Activated naive CD4-positive, alpha-beta T cell treated with anti-CD3 and anti-CD28 coated beads, Interleukin-2, amount 50 U/mL, for 24 hours (primary cell): ENCODE measurements around the gene CSF3R.
"Not testable (repeated sequence)": the region's sequence is repeated elsewhere in the genome, so short reads cannot be mapped to it uniquely, and the experiment has no call there.

ENCODE experiments used
- H3K27ac Mint-ChIP-seq: one replicate; pipeline ENCODE4 v1.8.0; 2021; ENCODE audit warnings: mild to moderate bottlenecking, mixed read lengths
- H3K27me3 Mint-ChIP-seq: one replicate; pipeline ENCODE4 v1.8.0; 2021; ENCODE audit warnings: mixed read lengths
- H3K36me3 Mint-ChIP-seq: one replicate; pipeline ENCODE4 v1.8.0; 2021; ENCODE audit warnings: mixed read lengths
- H3K4me1 Mint-ChIP-seq: one replicate; pipeline ENCODE4 v1.8.0; 2021; ENCODE audit warnings: mixed read lengths
- H3K4me3 Mint-ChIP-seq: one replicate; pipeline ENCODE4 v1.8.0; 2021; ENCODE audit warnings: mild to moderate bottlenecking, mixed read lengths
- H3K9me3 Mint-ChIP-seq: one replicate; pipeline ENCODE4 v1.8.0; 2021; ENCODE audit warnings: mixed read lengths

The CSF3R gene

DNA sequence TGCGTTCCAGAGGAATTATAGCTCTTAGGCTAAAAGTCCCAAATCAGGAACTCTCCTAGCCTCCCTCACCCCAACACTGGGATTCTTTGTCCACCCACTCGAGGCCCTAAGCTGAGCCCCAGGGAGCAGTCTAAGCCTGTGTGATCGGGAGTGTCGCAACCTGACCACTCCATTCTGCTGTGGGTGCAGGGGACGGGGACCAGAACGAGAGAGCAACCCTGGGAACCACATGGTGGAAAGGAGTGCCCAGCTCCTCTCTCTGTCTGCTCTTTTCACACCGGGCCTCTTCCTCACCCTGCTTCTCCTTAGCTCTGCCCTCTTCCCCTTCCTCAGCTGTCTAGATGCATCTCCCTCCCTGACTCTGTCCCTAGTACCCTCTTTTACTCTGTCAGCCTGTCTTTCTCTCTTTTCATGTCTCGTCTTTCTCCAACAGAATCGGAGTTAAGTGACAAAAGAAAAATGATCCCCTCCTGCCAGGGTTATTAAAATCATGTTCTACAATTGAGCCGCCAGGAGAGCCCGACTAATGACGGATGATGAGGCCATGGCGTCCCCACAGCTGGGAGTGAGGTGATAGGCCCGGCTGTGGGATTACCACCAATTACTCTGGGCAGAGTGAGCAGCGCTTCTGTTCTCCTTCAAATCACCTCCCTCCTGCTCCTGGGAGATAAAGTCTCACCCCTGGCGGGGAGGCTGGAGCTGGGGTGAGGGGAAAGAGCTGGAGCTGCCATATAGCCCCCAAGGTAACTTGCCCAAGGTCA is 34.5 kb upstream of the CSF3R start:
- Mint-ChIP-seq H3K4me1 (no peaks in the 10 kb centered on the region), H3K27me3 (no peaks in the 10 kb centered on the region), H3K4me3 (no peak overlapping the region), H3K9me3 (no peaks in the 10 kb centered on the region), H3K27ac (no peak overlapping the region), H3K36me3 (no peaks in the 10 kb centered on the region)

GRCh38 chr1:36516372-36517010 is 33.8 kb upstream of the CSF3R start:
- Mint-ChIP-seq H3K4me1 (no peaks in the 10 kb centered on the region), H3K27me3 (no peaks in the 10 kb centered on the region), H3K9me3 (no peaks in the 10 kb centered on the region), H3K4me3 (no peak overlapping the region), H3K27ac (no peak overlapping the region), H3K36me3 (no peaks in the 10 kb centered on the region)

- no peak overlapping the region for H3K27ac Mint-ChIP-seq
- no peaks in the 10 kb centered on the region for H3K9me3 Mint-ChIP-seq
- no peaks in the 10 kb centered on the region for H3K4me1 Mint-ChIP-seq
- H3K36me3 Mint-ChIP-seq = no peaks in the 10 kb centered on the region
- H3K4me3 Mint-ChIP-seq = no peak overlapping the region
- H3K27me3 Mint-ChIP-seq = no peaks in the 10 kb centered on the region
Observed at GRCh38 chr1:36515315-36516138, 32.8 kb upstream of the CSF3R start.

- Mint-ChIP-seq H3K27ac (no peak overlapping the region), H3K27me3 (no peaks in the 10 kb centered on the region), H3K9me3 (no peaks in the 10 kb centered on the region), H3K4me1 (no peaks in the 10 kb centered on the region), H3K36me3 (no peaks in the 10 kb centered on the region), H3K4me3 (no peak overlapping the region)
Observed at GRCh38 chr1:36514501-36514900, 31.8 kb upstream of the CSF3R start.

GRCh38 chr1:36513676-36514473 is 31.2 kb upstream of the CSF3R start:
- Mint-ChIP-seq H3K27me3 (no peaks in the 10 kb centered on the region), H3K4me3 (no peak overlapping the region), H3K27ac (no peak overlapping the region), H3K36me3 (no peaks in the 10 kb centered on the region), H3K4me1 (no peaks in the 10 kb centered on the region), H3K9me3 (no peaks in the 10 kb centered on the region)

- no peaks in the 10 kb centered on the region for H3K9me3 Mint-ChIP-seq
- H3K4me1 Mint-ChIP-seq = no peaks in the 10 kb centered on the region
- no peak overlapping the region for H3K4me3 Mint-ChIP-seq
- H3K27ac Mint-ChIP-seq = no peak overlapping the region
- H3K27me3 Mint-ChIP-seq = no peaks in the 10 kb centered on the region
- no peaks in the 10 kb centered on the region for H3K36me3 Mint-ChIP-seq
Observed at GRCh38 chr1:36512842-36513241, 30.1 kb upstream of the CSF3R start.

DNA sequence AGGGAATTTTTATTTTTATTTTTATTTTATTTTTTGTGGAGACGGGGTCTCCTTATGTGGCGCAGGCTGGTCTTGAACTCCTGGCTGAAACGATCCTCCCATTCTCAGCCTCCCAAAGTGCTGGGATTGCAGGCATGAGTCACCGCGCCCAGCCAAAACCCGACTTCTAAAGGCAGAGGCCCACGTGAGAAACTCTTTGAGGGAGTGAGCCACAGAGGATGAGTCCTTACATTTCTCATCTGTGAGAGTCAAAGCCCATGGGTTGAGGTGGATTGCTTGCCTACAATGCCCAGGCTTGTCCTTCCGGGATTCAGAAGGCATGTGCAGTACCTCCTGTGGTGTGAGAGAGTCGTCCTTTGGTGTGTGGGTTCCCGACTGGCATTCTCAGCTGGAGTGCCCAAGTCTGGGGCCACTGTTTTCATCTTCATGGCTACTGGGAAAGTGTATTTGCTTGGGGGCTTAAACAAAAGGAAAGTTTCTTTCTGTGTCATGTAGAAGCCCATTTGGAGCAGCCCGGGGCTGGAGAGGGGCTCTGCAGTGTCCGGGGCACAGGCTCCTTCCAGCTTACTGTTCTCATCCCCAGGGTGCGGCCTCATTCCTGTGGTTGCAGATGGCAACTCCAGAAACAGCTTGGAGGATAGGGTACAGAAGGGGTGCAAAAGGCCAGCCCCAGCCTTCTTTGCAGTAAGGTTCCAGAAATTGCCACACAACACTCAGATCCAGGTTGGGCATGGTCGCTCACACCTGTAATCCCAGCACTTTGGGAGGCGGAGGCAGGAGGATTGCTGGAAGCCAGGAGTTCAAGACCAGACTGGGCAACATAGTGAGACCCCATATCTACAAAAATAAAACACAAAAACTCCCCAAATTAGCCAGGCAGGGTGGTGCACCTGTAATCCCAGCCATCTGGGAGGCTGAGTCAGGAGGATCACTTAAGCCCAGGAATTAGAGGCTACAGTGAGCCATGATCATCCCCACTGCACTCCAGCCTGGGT is 29.4 kb upstream of the CSF3R start:
- H3K4me1 Mint-ChIP-seq = no peaks in the 10 kb centered on the region
- H3K9me3 Mint-ChIP-seq = no peaks in the 10 kb centered on the region
- H3K36me3 Mint-ChIP-seq = no peaks in the 10 kb centered on the region
- no peak overlapping the region for H3K27ac Mint-ChIP-seq
- peaks cover 2% of the 10 kb centered on the region for H3K27me3 Mint-ChIP-seq
- no peak overlapping the region for H3K4me3 Mint-ChIP-seq

GRCh38 chr1:36511220-36511619 is 28.5 kb upstream of the CSF3R start:
- H3K4me1 Mint-ChIP-seq, H3K9me3 Mint-ChIP-seq, H3K27me3 Mint-ChIP-seq, H3K27ac Mint-ChIP-seq, H3K36me3 Mint-ChIP-seq, H3K4me3 Mint-ChIP-seq: not testable (repeated sequence)

- no peaks in the 10 kb centered on the region for H3K36me3 Mint-ChIP-seq
- no peak overlapping the region for H3K27ac Mint-ChIP-seq
- H3K4me3 Mint-ChIP-seq = no peak overlapping the region
Observed at GRCh38 chr1:36510418-36510817, 27.7 kb upstream of the CSF3R start.

DNA sequence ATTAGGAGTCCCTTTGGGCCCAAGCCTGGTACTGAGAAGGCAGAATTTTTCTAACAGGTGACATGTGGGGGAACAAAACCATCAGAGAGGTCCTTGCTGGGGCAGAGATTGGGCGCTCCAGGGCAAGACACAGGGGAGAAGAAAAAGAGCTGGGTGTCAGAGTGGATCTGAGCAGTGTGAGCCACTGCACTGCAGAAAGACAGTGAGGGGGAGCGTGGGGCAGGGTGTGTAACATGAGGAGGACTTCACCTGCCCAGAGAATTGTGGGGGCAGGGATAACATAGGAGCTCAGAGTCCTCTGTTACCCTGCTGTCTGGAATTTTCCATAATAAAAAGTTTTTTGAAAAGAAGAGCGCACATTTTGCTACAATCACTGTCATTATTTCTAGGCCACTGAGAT is 25.5 kb upstream of the CSF3R start:
- Mint-ChIP-seq H3K9me3 (no peaks in the 10 kb centered on the region), H3K4me3 (no peak overlapping the region), H3K27me3 (peaks cover 7% of the 10 kb centered on the region), H3K4me1 (no peaks in the 10 kb centered on the region), H3K27ac (no peak overlapping the region), H3K36me3 (no peaks in the 10 kb centered on the region)

More at GRCh38 chr1:36510418-36510817, 27.7 kb upstream of the CSF3R start:
- H3K9me3 Mint-ChIP-seq = no peaks in the 10 kb centered on the region
- H3K27me3 Mint-ChIP-seq = peaks cover 7% of the 10 kb centered on the region
- no peaks in the 10 kb centered on the region for H3K4me1 Mint-ChIP-seq

DNA sequence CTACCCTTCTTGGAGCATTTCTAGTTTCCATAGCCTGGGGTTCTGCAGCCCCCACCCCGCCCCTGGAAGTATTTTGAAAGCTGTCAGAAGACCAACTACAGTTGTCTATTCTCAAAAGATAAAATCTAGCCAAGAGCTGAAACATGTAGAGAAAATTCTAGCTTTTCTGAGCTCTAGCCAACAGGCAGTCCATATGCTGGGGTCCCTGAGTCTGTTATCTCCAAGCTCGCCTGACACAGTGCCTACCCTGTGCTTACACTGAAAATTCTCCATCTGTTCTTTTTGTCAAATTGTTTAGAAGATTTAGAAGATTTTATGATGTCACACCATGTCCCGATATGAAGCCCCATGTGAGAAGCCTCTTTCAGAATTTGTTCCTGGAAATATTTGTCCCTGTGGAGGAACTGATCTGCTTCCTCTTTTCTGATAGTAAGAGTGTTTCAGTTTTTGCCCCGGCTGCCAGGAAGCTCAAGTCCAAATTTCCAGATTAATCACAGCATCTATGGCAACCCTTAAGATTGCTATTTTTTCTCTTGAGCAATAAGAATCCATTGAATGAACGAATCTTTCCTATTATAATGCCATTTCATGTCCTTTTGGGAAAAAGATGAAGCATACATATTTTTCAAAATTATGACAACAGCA is 23.7 kb upstream of the CSF3R start:
- H3K27ac Mint-ChIP-seq = no peak overlapping the region
- peaks cover 7% of the 10 kb centered on the region for H3K27me3 Mint-ChIP-seq
- no peaks in the 10 kb centered on the region for H3K36me3 Mint-ChIP-seq
- no peaks in the 10 kb centered on the region for H3K4me1 Mint-ChIP-seq
- H3K9me3 Mint-ChIP-seq = no peaks in the 10 kb centered on the region
- H3K4me3 Mint-ChIP-seq = no peak overlapping the region

DNA sequence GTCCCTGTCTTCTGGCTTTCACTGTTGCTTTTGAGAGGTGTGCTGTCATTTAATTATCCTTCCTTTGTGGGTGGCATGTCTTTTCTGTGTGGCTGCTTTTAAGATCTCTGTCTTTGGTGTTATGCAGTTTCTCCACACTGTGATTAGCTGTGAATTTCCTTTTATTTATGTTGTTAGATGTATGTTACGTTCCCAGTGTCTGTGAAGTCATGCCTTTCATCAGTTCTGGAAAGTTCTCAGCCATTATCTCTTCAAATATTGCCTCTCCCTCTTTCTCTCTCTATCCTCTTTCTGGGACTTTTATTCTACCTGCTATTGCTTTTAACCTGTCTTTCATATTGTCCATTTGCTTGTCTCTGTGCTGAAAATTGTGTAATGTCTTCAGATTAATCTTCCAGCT is 21.0 kb upstream of the CSF3R start:
- H3K4me3 Mint-ChIP-seq = no peak overlapping the region
- H3K4me1 Mint-ChIP-seq = no peaks in the 10 kb centered on the region
- H3K36me3 Mint-ChIP-seq = no peaks in the 10 kb centered on the region
- H3K27ac Mint-ChIP-seq = no peak overlapping the region
- H3K27me3 Mint-ChIP-seq = peaks cover 7% of the 10 kb centered on the region
- H3K9me3 Mint-ChIP-seq = no peaks in the 10 kb centered on the region

DNA sequence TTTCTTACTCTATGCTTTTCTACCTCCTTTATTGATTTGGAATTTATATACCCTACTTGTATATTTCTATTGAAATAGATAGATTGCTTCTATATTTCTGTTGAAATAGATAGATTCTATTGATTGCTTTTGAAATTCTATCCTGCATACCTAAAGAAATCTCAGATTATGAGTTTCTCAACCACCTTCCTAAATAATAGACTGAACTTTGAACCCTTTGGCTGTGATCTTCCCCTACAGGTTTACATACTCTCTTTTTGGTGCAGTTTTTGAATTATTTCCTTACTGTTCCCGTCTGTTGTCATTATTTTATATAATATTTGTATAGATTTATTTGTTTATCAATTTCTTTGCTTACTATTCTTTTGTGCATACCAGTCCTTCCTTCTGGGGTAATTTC is 20.4 kb upstream of the CSF3R start:
- Mint-ChIP-seq H3K27ac (no peak overlapping the region), H3K4me1 (no peaks in the 10 kb centered on the region), H3K4me3 (no peak overlapping the region), H3K36me3 (no peaks in the 10 kb centered on the region), H3K27me3 (peaks cover 7% of the 10 kb centered on the region), H3K9me3 (no peaks in the 10 kb centered on the region)

- Mint-ChIP-seq H3K36me3 (no peaks in the 10 kb centered on the region), H3K27ac (no peak overlapping the region), H3K4me3 (no peak overlapping the region), H3K4me1 (no peaks in the 10 kb centered on the region), H3K9me3 (no peaks in the 10 kb centered on the region), H3K27me3 (peaks cover 7% of the 10 kb centered on the region)
Observed at GRCh38 chr1:36502616-36503015, 19.9 kb upstream of the CSF3R start.
